GM19035 (cell line): ENCODE data around the gene XPR1.
"Not testable (repeated sequence)": the region's sequence is repeated elsewhere in the genome, so short reads cannot be mapped to it uniquely, and the experiment has no call there.

ENCODE experiments used
- ATAC-seq: cut with Tn5 transposase; IDR thresholded peaks from one replicate; pipeline ENCODE4 v1.9.1; 2021; ENCODE audit not compliant: unreplicated experiment

XPR1 gene

GRCh38 chr1:180777072-180777689 is 145.4 kb downstream of the XPR1 start:
- ATAC-seq = no peak

GRCh38 chr1:180778782-180779398 is 147.1 kb downstream of the XPR1 start:
- ATAC-seq = no peak

DNA sequence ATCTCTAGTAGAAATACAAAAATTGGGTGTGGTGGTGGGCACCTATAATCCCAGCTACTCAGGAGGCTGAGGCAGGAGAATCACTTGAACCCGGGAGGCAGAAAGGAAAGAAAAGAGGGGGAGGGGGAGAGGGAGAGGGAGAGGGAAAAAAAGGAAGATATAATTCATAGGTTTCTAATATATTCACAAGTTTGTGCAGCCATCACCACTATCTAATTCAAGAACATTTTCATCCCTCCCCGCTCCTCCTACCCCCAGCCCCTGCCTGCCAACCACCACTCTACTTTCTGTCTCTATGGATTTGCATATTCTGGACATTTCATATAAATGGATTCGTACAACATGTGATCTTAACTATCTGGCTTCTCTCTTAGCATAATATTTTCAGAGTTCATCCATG is 147.8 kb downstream of the XPR1 start:
- ATAC-seq = no peak

DNA sequence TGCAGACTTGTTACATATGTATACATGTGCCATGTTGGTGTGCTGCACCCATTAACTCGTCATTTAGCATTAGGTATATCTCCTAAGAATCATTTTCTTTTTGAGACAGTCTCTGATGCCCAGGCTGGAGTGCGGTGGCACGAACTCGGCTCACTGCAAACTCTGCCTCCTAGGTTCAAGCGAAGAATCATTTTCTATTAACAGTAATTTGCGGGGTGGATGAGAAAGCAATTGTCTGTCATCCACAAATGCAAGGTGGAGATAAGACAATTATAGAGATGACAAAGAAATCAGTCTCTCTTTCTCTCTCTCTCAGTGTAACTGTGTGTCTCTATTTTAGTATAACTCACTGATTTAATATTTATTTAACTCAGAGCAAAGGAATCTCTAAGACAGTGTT is 149.9 kb downstream of the XPR1 start:
- no peak for ATAC-seq

DNA sequence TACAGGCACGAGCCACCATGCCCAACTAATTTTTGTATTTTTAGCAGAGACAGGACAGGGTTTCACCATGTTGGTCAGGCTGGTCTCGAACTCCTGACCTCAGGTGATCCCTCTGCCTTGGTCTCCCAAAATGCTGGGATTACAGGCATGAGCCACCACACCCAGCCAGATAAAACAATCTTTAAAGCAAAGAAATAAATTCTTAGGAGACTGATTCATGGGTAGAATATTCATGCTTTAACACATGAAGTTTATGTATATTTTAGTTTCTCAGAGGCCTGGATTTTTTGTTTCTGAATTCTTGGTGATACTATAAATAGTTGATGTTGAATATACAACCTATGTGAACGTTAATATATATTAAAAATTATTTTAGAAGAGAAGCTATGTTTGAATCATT is 153.5 kb downstream of the XPR1 start:
- ATAC-seq = no peak

DNA sequence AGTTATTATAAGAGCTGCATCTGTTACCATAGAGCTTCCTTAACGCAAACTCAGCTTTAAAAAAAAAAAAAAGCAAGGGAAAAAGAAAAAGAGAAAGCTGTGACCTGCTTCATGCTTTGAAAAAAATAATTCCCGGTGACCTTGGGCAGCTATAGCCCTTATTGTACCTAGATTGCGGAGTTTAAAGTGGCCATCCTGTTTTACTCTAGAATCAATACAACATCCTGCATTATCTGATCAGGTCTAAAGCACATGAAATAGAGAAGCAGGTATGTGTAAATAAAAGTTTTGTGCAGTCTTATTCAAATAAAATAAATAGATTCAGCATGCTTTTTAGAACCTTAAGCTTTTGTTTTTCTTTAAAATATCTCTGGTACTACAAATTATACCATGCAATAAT is 154.1 kb downstream of the XPR1 start:
- no peak for ATAC-seq

DNA sequence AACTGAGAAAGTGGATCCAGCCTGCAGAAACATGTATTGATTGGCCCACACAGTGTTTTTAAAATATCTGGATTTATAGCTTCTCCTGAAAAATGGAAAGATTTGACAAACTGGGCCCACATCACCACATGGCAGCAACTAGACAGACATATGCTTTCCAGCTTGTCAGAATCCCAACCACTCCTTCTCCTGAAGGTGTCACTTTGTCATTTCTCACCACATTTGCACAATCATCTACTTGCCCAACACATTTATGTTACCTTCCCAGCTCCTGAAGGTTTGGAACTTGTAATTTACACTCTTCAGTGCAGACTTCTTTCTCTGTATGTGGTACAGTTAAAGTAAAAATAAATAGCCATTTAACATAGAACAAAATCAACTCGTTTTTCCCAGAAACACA is 154.8 kb downstream of the XPR1 start:
- no peak for ATAC-seq

DNA sequence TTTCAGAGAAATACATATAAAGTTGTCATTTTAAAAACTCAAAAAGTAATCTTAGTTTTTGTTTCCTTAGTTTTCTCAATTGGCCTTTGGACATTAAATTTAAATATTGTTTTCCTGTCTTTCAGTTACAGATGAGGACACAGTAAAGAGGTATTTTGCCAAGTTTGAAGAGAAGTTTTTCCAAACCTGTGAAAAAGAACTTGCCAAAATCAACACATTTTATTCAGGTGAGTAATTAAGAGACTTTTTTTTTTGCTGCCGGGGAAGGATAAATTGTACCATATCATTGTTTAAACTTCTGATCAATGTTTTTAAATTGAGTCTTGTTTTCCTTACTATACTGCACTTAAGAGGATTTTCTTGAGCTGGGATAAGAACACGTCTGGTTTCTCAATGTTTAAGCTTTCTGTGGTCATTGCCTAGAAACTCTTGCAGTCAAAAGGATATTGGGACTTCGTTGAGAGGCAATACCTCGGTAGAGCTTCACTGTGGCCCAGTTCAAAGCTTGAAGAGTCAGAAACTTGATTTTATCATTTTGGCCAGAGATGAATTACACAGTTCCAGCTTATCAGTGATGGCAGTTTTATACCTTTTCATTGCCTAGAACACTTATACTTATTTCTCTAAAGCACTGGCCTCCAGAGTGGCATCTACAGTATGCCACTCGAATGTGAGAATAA is 155.9 kb downstream of the XPR1 start:
- no peak for ATAC-seq

GRCh38 chr1:180789460-180789859 is 157.6 kb downstream of the XPR1 start:
- ATAC-seq = no peak

DNA sequence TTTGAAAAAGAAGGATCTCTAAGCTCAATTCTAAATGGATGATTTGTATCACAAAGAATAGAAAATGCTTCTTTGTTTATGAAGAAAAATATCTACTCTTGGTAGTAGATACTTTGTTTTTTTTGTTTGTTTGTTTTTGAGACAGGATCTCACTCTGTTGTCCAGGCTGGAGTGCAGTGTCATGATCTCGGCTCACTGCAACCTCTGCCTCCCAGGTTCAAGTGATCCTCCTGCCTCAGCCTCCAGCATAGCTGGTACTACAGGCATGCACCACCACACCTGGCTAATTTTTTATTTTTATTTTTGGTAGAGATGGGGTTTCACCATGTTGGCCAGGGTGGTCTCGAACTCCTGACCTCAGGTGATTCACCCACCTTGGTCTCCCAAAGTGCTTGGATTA is 159.3 kb downstream of the XPR1 start:
- not testable (repeated sequence) for ATAC-seq

DNA sequence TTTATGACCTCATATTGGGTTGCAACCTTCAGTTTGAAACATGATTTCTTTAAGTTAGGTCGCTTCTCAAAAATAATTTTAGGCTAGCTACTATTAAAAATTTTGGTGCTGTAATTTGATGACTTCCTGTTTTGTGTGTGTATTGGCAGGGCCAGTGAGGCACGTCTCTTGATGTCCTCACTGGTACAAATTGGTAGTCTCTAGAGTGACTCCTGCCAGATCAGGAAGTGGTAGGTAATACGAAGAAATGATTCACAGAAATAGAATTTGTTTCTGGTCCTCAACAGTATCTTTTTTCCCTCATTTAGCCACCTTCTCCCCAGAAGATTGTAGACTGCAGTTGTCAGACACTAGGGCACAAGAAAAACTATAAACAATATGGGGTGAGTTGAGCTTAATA is 160.0 kb downstream of the XPR1 start:
- no peak for ATAC-seq

DNA sequence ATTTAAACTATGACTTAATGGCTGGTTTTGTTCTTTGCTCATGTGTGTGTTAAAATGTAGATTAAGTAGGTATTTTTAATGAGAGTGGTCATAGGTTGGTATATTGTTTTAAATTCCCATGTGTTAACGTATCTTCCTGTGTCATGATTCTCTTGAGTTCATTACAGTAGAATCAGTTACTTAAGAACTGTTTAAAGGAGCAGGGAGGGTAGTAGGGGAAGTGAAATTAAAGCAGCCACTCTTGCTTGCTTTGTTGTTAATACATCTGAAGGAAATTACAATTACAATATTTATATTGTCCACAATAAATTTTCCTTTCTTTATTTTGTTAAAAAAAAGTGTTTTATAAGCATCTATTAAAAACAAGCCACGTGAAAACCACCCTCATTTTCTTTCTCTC is 161.6 kb downstream of the XPR1 start:
- ATAC-seq = no peak

- no peak for ATAC-seq
These were observed 165.2 kb downstream of the XPR1 start for GRCh38 chr1:180796897-180797640.

DNA sequence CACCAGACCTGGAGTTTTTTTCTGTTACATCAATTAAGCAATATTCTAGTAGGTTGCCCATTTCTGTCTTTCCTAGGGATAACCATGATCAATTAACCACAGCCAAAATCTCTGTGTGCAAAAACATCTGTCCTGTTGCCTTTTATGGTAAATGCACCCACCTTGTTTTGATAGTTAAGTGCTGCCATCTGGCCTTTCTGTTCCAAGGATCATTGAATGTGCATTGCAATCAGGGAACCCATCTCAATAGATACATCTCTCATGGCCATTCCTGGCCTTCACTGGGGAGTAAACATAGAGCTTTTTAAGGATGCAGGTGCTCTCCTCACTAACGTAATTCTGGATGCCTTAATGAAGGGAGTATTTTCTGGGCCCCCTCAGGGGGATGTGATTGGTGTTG is 169.1 kb downstream of the XPR1 start:
- ATAC-seq = no peak

DNA sequence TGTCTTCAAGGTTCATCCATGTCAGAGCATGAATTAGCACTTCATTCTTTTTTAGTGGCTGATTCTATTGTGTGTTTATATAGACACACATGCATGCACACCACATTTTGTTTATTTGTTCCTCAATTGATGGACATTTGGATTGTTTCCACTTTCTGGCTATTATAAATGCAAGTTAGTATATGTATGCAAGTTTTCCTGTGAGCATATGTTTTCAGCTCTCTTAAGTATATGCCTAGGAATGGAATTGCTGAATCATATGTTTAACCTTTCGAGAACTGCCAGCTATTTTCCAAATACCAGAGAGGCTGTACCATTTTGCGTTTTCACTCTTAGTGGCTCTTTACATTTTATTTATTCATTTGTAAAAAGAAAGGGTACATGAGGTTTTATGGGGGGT is 171.0 kb downstream of the XPR1 start:
- no peak for ATAC-seq

- no peak for ATAC-seq
These were observed 173.5 kb downstream of the XPR1 start for GRCh38 chr1:180805316-180805715.

- ATAC-seq = no peak
These were observed 179.5 kb downstream of the XPR1 start for GRCh38 chr1:180811298-180811697.

DNA sequence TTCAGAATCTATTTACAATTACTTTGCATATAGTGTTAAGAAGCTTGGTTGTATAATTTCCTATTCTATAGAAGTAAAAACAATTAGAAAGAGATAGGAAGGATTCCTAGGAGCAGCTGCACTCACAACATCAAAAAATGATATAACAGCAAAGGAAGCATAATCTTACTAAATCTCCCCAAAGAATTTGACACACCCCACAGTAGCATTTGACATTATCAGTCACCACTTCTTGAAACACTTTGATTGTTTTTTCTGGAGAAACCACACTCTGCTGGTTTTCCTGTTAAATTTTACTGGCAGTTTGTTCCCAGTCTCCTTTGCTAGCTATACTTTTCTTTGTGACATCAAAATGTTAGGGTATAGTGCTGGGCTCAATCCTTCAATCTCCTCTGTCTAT is 180.1 kb downstream of the XPR1 start:
- no peak for ATAC-seq

GRCh38 chr1:180814258-180814657 is 182.4 kb downstream of the XPR1 start:
- no peak for ATAC-seq

DNA sequence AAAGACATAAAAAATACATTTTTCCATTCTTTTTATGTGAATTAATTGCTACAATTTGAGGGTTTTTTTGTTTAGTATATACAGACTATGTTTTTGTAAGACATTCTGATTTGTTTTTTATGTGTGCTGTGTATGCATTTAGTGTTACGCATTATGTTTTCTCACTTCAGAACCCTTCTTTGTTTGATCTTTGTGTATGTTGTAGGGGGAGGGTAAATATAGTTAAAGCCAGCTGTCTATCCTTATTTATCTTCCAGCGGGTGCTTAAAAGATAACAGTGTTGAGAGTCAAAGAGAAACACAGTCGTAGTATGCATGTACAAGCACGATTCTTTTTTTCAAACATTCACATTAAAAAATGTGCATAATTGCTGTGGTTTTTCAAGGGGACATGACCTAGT is 183.4 kb downstream of the XPR1 start:
- no peak for ATAC-seq

GRCh38 chr1:180816132-180816531 is 184.3 kb downstream of the XPR1 start:
- no peak for ATAC-seq

- ATAC-seq = no peak
These were observed 190.1 kb downstream of the XPR1 start for GRCh38 chr1:180821970-180822369.
